ENCODE data around the gene TRAPPC13.

- TF ChIP-seq ZBTB20 (CRISPR knock-in tag; IDR thresholded peaks at IDR 0.05; ENCODE audit: borderline replicate concordance, low read depth), result no peak
- TF ChIP-seq BRCA1 (CRISPR knock-in tag; IDR thresholded peaks at IDR 0.05), result no peak
- TF ChIP-seq EP300 (IDR thresholded peaks at IDR 0.05; ENCODE audit: low read depth in 2 of 2, low read length in 2 of 2), result no peak
- TF ChIP-seq EP300 (CRISPR knock-in tag; IDR thresholded peaks at IDR 0.05; ENCODE audit: borderline replicate concordance), result no peak
- TF ChIP-seq CEBPZ (IDR thresholded peaks at IDR 0.05; ENCODE audit: low read length), result no peak
- TF ChIP-seq RXRA (CRISPR knock-in tag; IDR thresholded peaks at IDR 0.05), result no peak
- TF ChIP-seq MBNL3 (CRISPR knock-in tag; conservative IDR thresholded peaks at IDR 0.05), result no peak
- no peak for TF ChIP-seq TAF1 (CRISPR knock-in tag; IDR thresholded peaks at IDR 0.05)
- TF ChIP-seq ZBTB1 (CRISPR knock-in tag; IDR thresholded peaks at IDR 0.05; ENCODE audit: borderline replicate concordance), result no peak
- no peak for TF ChIP-seq POLR2A (IDR thresholded peaks at IDR 0.05; ENCODE audit: insufficient read depth in 1 of 2, low read depth in 2 of 2, low read length in 2 of 2)
These were observed 12.4 kb upstream of the TRAPPC13 start for GRCh38 chr5:65612298-65612907.
